ENCODE data around the gene CLSTN2.

Gene CLSTN2

DNA sequence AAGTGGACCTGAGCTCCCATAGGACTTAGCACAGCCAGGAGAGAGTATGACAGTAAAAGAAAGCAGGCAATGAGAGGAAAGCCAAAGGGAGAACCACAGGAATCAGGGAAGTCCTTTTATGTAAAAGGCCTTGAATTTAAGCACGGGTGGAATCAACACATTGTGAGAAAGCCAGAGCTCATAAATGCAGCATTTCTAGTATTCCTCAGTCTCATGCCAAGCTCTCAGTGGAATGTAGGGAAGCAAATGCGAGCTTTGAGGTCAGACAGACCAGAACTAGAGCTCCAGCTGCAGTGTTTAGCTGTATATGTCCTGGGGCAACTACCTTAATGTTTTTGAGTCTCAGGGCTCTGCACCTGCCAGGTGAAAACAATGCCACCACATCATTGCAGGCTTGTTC is 610.8 kb downstream of the CLSTN2 start:
- Histone ChIP-seq H3K27ac (ENCODE audit: low read depth, low read length) (no peak overlapping the region), H3K36me3 (ENCODE audit: control insufficient read depth, low read length) (no peaks in the 10 kb centered on the region), H3K4me3 (ENCODE audit: low read length) (no peak overlapping the region), H3K4me2 (ENCODE audit: low read length) (no peak overlapping the region), H3K4me1 (ENCODE audit: control insufficient read depth, low read length) (peaks cover 7% of the 10 kb centered on the region), H3K79me2 (ENCODE audit: control insufficient read depth, low read length) (no peaks in the 10 kb centered on the region), H3F3A (ENCODE audit: control insufficient read depth, insufficient read depth) (no peaks in the 10 kb centered on the region), H3K9me2 (replicated peaks; ENCODE audit: control insufficient read depth, low read length) (no peaks in the 10 kb centered on the region), H4K20me1 (ENCODE audit: control insufficient read depth, insufficient read depth, low read depth, low read length) (no peaks in the 10 kb centered on the region), H3K27me3 (ENCODE audit: control insufficient read depth, low read length) (no peaks in the 10 kb centered on the region), H3K9me3 (ENCODE audit: control insufficient read depth, insufficient read depth, low read length) (no peaks in the 10 kb centered on the region)
- TF ChIP-seq EZH2phosphoT487 (IDR thresholded peaks at IDR 0.05; ENCODE audit: borderline replicate concordance, low read length): no peak

GRCh38 chr3:140546649-140547048 is 611.7 kb downstream of the CLSTN2 start:
- Histone ChIP-seq H3K4me3 (ENCODE audit: low read length) (no peak overlapping the region), H3K79me2 (ENCODE audit: control insufficient read depth, low read length) (no peaks in the 10 kb centered on the region), H3F3A (ENCODE audit: control insufficient read depth, insufficient read depth) (no peaks in the 10 kb centered on the region), H3K9me3 (ENCODE audit: control insufficient read depth, insufficient read depth, low read length) (no peaks in the 10 kb centered on the region), H3K36me3 (ENCODE audit: control insufficient read depth, low read length) (no peaks in the 10 kb centered on the region), H3K27ac (ENCODE audit: low read depth, low read length) (no peak overlapping the region), H3K27me3 (ENCODE audit: control insufficient read depth, low read length) (no peaks in the 10 kb centered on the region), H3K4me2 (ENCODE audit: low read length) (no peak overlapping the region), H3K9me2 (replicated peaks; ENCODE audit: control insufficient read depth, low read length) (no peaks in the 10 kb centered on the region), H3K4me1 (ENCODE audit: control insufficient read depth, low read length) (peaks cover 3% of the 10 kb centered on the region; the same call in 1 of the 2 replicates), H4K20me1 (ENCODE audit: control insufficient read depth, insufficient read depth, low read depth, low read length) (no peaks in the 10 kb centered on the region)
- TF ChIP-seq, protein P1, sequence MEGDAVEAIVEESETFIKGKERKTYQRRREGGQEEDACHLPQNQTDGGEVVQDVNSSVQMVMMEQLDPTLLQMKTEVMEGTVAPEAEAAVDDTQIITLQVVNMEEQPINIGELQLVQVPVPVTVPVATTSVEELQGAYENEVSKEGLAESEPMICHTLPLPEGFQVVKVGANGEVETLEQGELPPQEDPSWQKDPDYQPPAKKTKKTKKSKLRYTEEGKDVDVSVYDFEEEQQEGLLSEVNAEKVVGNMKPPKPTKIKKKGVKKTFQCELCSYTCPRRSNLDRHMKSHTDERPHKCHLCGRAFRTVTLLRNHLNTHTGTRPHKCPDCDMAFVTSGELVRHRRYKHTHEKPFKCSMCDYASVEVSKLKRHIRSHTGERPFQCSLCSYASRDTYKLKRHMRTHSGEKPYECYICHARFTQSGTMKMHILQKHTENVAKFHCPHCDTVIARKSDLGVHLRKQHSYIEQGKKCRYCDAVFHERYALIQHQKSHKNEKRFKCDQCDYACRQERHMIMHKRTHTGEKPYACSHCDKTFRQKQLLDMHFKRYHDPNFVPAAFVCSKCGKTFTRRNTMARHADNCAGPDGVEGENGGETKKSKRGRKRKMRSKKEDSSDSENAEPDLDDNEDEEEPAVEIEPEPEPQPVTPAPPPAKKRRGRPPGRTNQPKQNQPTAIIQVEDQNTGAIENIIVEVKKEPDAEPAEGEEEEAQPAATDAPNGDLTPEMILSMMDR (IDR thresholded peaks at IDR 0.05; ENCODE audit: low read depth, low read length, poor library complexity, severe bottlenecking): no peak
- no peak for TF ChIP-seq EZH2phosphoT487 (IDR thresholded peaks at IDR 0.05; ENCODE audit: borderline replicate concordance, low read length)

DNA sequence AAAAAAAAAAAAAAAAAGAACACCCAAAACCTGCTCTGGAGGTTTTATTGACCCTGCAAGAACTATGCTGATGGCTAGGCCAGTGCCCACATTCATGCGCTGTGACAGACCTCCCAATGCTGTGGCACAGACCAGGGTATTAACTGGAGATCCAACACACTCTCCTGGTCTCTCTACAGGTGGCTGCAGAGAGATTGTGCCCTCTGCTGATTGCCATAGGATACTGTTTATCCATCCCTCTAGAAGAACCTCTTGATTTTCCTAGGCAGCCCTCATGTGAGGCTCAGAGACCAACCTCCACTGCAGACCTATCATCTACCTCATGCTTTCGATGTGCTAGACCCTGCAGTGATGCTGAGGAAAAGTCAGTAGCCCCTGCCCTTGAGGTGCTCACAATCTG is 617.4 kb downstream of the CLSTN2 start:
- Histone ChIP-seq H4K20me1 (ENCODE audit: control insufficient read depth, insufficient read depth, low read depth, low read length) (no peaks in the 10 kb centered on the region), H3K4me1 (ENCODE audit: control insufficient read depth, low read length) (peaks cover 2% of the 10 kb centered on the region; the same call in 1 of the 2 replicates), H3K9me3 (ENCODE audit: control insufficient read depth, insufficient read depth, low read length) (no peaks in the 10 kb centered on the region), H3K27me3 (ENCODE audit: control insufficient read depth, low read length) (no peaks in the 10 kb centered on the region), H3K27ac (ENCODE audit: low read depth, low read length) (no peak overlapping the region), H3K4me2 (ENCODE audit: low read length) (no peak overlapping the region), H3F3A (ENCODE audit: control insufficient read depth, insufficient read depth) (no peaks in the 10 kb centered on the region), H3K79me2 (ENCODE audit: control insufficient read depth, low read length) (no peaks in the 10 kb centered on the region), H3K4me3 (ENCODE audit: low read length) (no peak overlapping the region), H3K36me3 (ENCODE audit: control insufficient read depth, low read length) (no peaks in the 10 kb centered on the region), H3K9me2 (replicated peaks; ENCODE audit: control insufficient read depth, low read length) (no peaks in the 10 kb centered on the region)
- no peak for TF ChIP-seq EZH2phosphoT487 (IDR thresholded peaks at IDR 0.05; ENCODE audit: borderline replicate concordance, low read length)
- TF ChIP-seq, protein P1 (IDR thresholded peaks at IDR 0.05; ENCODE audit: low read depth, low read length, poor library complexity, severe bottlenecking): no peak

DNA sequence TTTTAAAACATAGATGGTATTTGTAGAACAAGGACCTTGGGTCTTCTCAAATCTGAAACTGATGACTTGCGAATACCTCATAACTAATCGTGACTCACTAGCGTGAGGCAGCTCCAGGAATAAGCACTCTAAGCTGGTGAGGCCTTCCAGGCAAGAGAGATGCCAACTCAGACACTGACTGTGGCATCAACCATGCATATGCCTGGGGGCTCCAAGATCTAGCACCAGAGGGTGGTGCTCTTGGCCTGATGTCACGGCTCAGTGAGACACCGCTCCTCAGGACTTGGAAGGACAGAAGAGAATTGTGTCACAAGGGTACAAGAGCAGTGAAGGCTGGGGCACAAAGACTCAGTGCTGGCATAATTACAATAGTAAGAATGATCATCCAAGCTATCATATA is 617.9 kb downstream of the CLSTN2 start:
- H3K79me2 ChIP-seq (ENCODE audit: control insufficient read depth, low read length): no peaks in the 10 kb centered on the region
- no peaks in the 10 kb centered on the region for H3F3A ChIP-seq (ENCODE audit: control insufficient read depth, insufficient read depth)

More for the DNA sequence above, 617.9 kb downstream of the CLSTN2 start:
- Histone ChIP-seq H3K9me2 (replicated peaks; ENCODE audit: control insufficient read depth, low read length) (no peaks in the 10 kb centered on the region), H3K9me3 (ENCODE audit: control insufficient read depth, insufficient read depth, low read length) (no peaks in the 10 kb centered on the region), H3K4me3 (ENCODE audit: low read length) (no peak overlapping the region), H3K36me3 (ENCODE audit: control insufficient read depth, low read length) (no peaks in the 10 kb centered on the region), H4K20me1 (ENCODE audit: control insufficient read depth, insufficient read depth, low read depth, low read length) (no peaks in the 10 kb centered on the region), H3K27me3 (ENCODE audit: control insufficient read depth, low read length) (no peaks in the 10 kb centered on the region), H3K27ac (ENCODE audit: low read depth, low read length) (no peak overlapping the region), H3K4me2 (ENCODE audit: low read length) (no peak overlapping the region), H3K4me1 (ENCODE audit: control insufficient read depth, low read length) (no peaks in the 10 kb centered on the region)
- TF ChIP-seq EZH2phosphoT487 (IDR thresholded peaks at IDR 0.05; ENCODE audit: borderline replicate concordance, low read length): no peak
- TF ChIP-seq, protein P1 (IDR thresholded peaks at IDR 0.05; ENCODE audit: low read depth, low read length, poor library complexity, severe bottlenecking): no peak

Measured in DOHH2 (cell line).